Calu3 (cell line): ENCODE measurements around the gene MAPK4. TPM values are rescaled to one million over a fixed set of nuclear protein-coding genes. Genes with fewer than 3 reads are reported as not detected.
"Not testable (repeated sequence)": the region's sequence is repeated elsewhere in the genome, so short reads cannot be mapped to it uniquely, and the experiment has no call there.

Experiments
- BruUV-seq: library from RNA; stranded (reverse); fragments of 400-500 nt; replicated peaks from 2 replicates; lab custom pipeline; 2021; lab: Mats Ljungman, UMichigan
- CTCF ChIA-PET: fragments of 300-600 bp; sonication (Branson Sonifier 250); formaldehyde crosslinking; loops from one replicate; lab custom pipeline; 2022; ENCODE audit warnings: antibody characterized with exemption; lab: Charles Lee
- DNase-seq: peaks from one replicate; pipeline ENCODE4 v3.0.0; 2022
- H3K27ac Mint-ChIP-seq: one replicate; pipeline ENCODE4 v1.8.0; 2022; ENCODE audit warnings: mixed read lengths; ENCODE audit not compliant: unreplicated experiment
- H3K27me3 Mint-ChIP-seq: one replicate; pipeline ENCODE4 v1.8.0; 2022; ENCODE audit warnings: mixed read lengths; ENCODE audit not compliant: unreplicated experiment
- H3K36me3 Mint-ChIP-seq: one replicate; pipeline ENCODE4 v1.8.0; 2022; ENCODE audit warnings: mild to moderate bottlenecking, moderate library complexity, mixed read lengths; ENCODE audit not compliant: insufficient read depth, unreplicated experiment
- H3K4me1 Mint-ChIP-seq: one replicate; pipeline ENCODE4 v1.8.0; 2022; ENCODE audit warnings: mild to moderate bottlenecking, low read depth, mixed read lengths; ENCODE audit not compliant: unreplicated experiment
- H3K4me3 Mint-ChIP-seq: one replicate; pipeline ENCODE4 v1.8.0; 2022; ENCODE audit warnings: mild to moderate bottlenecking, low read depth, moderate library complexity, mixed read lengths; ENCODE audit not compliant: unreplicated experiment
- H3K9me3 Mint-ChIP-seq: one replicate; pipeline ENCODE4 v1.8.0; 2022; ENCODE audit warnings: low read depth, mixed read lengths; ENCODE audit not compliant: unreplicated experiment
- intact Hi-C: fragments of 100-400 bp; cut with micrococcal nuclease; formaldehyde crosslinking; loops from one replicate; pipeline ENCODE4 v1.10.0; 2022; ENCODE audit not compliant: unreplicated experiment
- total RNA-seq: library from RNA; stranded (reverse); gene quantifications from 2 replicates; pipeline ENCODE4 v1.2.3, GENCODE V29; 2022
- TF ChIP-seq, protein P1 (sequence below): fragments of 200-600 bp; IDR thresholded peaks from one replicate; pipeline ENCODE4 v1.8.0; 2022; ENCODE audit warnings: antibody characterized with exemption; ENCODE audit not compliant: unreplicated experiment

MAPK4 gene
- total RNA-seq, 1 experiment from 2014 or later = not detected

DNA sequence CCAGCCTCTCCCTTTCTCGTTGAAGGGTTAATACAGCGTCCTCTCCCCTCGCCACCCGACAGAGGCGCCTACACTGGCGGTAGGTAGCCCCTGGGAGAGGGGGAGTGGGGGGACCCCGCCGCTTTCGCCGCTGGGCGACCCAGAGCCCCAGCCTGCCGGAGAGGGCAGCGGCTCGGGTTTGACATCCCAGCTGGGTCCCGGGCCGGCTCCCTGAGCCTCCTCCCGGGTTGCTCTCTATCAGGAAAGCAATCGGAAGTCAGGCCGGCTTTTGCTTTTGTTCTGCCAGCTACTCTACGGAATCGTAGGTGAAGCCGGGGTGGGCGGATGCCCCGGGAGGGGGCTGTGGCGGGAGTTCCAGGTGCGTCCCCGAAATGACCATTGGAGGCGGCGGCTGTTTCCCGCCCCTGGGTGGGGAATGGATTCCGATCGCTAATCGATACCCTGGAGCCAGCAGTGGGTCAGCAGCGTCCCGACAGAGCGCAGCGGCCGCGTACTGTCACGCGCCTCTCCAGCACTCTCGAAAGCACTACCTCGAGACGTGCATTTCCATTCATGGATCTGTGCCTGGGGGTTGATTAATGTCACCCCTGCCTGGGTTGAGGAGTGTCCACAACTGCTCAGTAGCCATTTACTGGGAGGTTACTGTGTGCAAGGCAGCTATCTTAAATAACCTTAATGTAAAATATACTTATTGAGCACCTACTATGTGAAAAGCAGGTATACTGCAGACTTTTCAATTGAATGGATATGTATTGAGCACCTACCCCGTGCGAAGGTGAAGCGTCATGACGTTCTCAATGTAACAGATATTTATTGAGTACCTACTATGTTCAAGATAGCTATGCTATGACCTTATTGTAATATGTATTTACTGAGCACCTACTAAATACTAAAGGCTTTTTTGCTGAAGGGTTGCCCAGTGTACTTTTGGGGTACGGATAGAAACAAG is 1.1 kb downstream of the MAPK4 start:
- no peak for DNase-seq
- Mint-ChIP-seq H3K27me3 (peaks cover 83% of the 10 kb centered on the region), H3K27ac (no peak overlapping the region), H3K9me3 (peaks cover under 1% of the 10 kb centered on the region), H3K4me1 (no peaks in the 10 kb centered on the region), H3K36me3 (no peaks in the 10 kb centered on the region), H3K4me3 (peak overlapping the region; percentile 53)
- BruUV-seq = no TSS peak
- intact Hi-C loops = no loop called here
- TF ChIP-seq, protein P1, sequence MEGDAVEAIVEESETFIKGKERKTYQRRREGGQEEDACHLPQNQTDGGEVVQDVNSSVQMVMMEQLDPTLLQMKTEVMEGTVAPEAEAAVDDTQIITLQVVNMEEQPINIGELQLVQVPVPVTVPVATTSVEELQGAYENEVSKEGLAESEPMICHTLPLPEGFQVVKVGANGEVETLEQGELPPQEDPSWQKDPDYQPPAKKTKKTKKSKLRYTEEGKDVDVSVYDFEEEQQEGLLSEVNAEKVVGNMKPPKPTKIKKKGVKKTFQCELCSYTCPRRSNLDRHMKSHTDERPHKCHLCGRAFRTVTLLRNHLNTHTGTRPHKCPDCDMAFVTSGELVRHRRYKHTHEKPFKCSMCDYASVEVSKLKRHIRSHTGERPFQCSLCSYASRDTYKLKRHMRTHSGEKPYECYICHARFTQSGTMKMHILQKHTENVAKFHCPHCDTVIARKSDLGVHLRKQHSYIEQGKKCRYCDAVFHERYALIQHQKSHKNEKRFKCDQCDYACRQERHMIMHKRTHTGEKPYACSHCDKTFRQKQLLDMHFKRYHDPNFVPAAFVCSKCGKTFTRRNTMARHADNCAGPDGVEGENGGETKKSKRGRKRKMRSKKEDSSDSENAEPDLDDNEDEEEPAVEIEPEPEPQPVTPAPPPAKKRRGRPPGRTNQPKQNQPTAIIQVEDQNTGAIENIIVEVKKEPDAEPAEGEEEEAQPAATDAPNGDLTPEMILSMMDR = no peak
- CTCF ChIA-PET = interaction anchor here (1.2 kb wide), 1 partner anchor 22 kb away, joined by 3 read pairs; no protein-coding TSS in a partner anchor

DNA sequence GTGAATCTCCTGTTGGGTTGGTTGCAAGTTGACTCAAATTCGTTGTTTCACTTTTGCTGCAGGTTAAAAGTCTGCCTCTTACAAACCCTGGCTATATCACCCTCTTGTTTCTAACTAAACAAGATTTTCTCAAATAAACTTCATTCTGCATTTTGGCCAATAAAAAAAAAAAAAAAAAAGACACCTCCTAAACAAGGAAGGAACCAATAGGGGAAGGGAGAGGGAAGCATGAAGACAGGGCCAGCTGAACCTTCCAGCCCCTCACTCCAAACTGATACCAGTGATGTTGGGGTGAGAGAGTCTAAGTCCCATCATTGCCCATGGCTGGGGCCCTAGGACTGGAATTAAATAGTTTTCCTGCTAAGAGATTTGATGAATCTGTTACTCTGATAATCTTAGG is 2.4 kb downstream of the MAPK4 start:
- DNase-seq, BruUV-seq, H3K4me1 Mint-ChIP-seq, H3K36me3 Mint-ChIP-seq, H3K4me3 Mint-ChIP-seq, H3K9me3 Mint-ChIP-seq, H3K27ac Mint-ChIP-seq, intact Hi-C loops, CTCF ChIA-PET: not testable (repeated sequence)
- H3K27me3 Mint-ChIP-seq = peaks cover 80% of the 10 kb centered on the region

GRCh38 chr18:50562686-50563085 is 2.8 kb downstream of the MAPK4 start:
- Mint-ChIP-seq H3K4me1 (no peaks in the 10 kb centered on the region), H3K4me3 (no peak overlapping the region), H3K9me3 (no peaks in the 10 kb centered on the region), H3K27ac (no peak overlapping the region), H3K36me3 (no peaks in the 10 kb centered on the region), H3K27me3 (peaks cover 76% of the 10 kb centered on the region)
- BruUV-seq = no TSS peak
- TF ChIP-seq, protein P1 = no peak
- DNase-seq = no peak
- intact Hi-C loops = no loop called here
- CTCF ChIA-PET = no interaction called here

GRCh38 chr18:50563376-50563775 is 3.5 kb downstream of the MAPK4 start:
- Mint-ChIP-seq H3K27me3 (peaks cover 74% of the 10 kb centered on the region), H3K4me1 (no peaks in the 10 kb centered on the region), H3K4me3 (no peak overlapping the region), H3K9me3 (no peaks in the 10 kb centered on the region), H3K36me3 (no peaks in the 10 kb centered on the region), H3K27ac (no peak overlapping the region)
- no peak for DNase-seq
- CTCF ChIA-PET = no interaction called here
- intact Hi-C loops = no loop called here
- BruUV-seq = no TSS peak
- TF ChIP-seq, protein P1 = no peak

DNA sequence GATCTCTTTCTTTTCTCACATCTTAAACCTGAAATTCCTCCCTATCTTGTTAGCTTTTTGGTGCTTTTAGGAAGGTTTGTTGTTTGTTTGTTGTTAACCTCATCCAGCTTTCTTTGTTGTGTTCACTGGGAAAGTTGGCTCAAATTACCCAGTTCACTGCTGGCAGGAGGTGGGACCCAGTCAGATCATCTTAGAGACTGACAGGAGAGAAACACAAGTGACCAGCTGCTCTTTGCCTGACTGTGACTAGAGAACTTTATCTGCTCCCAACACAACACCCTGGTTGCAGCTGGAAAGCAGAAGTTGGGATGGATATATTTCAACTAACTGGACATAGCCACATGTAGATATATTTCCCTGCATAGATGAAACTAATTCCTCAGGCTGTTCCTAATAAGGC is 10.0 kb downstream of the MAPK4 start:
- Mint-ChIP-seq H3K27ac (no peak overlapping the region), H3K9me3 (no peaks in the 10 kb centered on the region), H3K4me1 (no peaks in the 10 kb centered on the region), H3K36me3 (no peaks in the 10 kb centered on the region), H3K4me3 (no peak overlapping the region), H3K27me3 (peaks cover 87% of the 10 kb centered on the region)
- intact Hi-C loops = no loop called here
- BruUV-seq = no TSS peak
- CTCF ChIA-PET = no interaction called here
- TF ChIP-seq, protein P1 = no peak
- no peak for DNase-seq
